ENCODE measurements around the gene TSPO2.

DNA sequence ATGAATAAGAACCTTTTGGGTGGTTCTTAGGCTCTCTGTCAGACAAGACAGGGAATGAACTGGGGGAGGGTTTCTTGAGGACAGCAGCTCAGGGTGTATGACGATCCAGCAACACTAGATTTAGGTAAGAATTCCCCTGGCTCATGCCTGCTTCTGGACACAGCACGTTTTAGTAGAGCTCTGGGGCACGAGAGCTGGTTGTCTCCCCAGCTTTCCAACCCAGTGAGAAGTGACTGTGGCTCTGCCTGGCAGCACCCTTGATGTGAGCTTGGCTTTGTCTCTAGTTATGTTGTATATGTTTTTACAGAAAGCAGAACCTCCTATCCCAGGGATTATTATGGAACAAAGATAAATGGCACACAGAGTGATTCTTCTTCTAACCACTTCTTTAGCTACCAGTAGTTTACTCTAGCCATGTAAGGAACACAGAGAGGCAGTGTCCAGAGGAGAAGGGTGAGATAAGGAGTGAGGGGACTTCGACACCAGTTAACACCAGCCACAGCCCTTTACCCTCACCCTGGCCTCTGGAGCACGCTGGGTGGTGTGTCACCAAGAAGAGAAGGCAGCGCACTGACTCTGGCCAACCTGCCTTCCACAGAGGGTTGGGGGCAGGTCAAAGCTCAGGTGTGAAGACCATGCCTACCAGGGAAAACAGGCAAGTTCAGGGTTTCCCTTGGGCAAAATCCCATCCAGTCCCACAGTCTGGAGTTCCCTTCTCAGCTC is 14.7 kb downstream of the TSPO2 start:
- TF ChIP-seq CEBPB (IDR thresholded peaks at IDR 0.05; ENCODE audit: low read depth, low read length) (no peak), FOS (IDR thresholded peaks at IDR 0.05; ENCODE audit: low read depth, low read length) (no peak), MAFK (IDR thresholded peaks at IDR 0.05; ENCODE audit: low read depth, low read length) (no peak), RAD21 (IDR thresholded peaks at IDR 0.05; ENCODE audit: low read length) (no peak), SMC3 (IDR thresholded peaks at IDR 0.05; ENCODE audit: low read depth, low read length) (no peak), POLR2A (IDR thresholded peaks at IDR 0.05; ENCODE audit: low read depth, low read length) (no peak), RFX5 (IDR thresholded peaks at IDR 0.05; ENCODE audit: low read depth, low read length) (no peak), MXI1 (IDR thresholded peaks at IDR 0.05; ENCODE audit: borderline replicate concordance, low read depth, low read length) (no peak)
- TF ChIP-seq, protein P1, sequence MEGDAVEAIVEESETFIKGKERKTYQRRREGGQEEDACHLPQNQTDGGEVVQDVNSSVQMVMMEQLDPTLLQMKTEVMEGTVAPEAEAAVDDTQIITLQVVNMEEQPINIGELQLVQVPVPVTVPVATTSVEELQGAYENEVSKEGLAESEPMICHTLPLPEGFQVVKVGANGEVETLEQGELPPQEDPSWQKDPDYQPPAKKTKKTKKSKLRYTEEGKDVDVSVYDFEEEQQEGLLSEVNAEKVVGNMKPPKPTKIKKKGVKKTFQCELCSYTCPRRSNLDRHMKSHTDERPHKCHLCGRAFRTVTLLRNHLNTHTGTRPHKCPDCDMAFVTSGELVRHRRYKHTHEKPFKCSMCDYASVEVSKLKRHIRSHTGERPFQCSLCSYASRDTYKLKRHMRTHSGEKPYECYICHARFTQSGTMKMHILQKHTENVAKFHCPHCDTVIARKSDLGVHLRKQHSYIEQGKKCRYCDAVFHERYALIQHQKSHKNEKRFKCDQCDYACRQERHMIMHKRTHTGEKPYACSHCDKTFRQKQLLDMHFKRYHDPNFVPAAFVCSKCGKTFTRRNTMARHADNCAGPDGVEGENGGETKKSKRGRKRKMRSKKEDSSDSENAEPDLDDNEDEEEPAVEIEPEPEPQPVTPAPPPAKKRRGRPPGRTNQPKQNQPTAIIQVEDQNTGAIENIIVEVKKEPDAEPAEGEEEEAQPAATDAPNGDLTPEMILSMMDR (conservative IDR thresholded peaks at IDR 0.05; ENCODE audit: low read depth, low read length), result no peak
- TF ChIP-seq, protein P2, sequence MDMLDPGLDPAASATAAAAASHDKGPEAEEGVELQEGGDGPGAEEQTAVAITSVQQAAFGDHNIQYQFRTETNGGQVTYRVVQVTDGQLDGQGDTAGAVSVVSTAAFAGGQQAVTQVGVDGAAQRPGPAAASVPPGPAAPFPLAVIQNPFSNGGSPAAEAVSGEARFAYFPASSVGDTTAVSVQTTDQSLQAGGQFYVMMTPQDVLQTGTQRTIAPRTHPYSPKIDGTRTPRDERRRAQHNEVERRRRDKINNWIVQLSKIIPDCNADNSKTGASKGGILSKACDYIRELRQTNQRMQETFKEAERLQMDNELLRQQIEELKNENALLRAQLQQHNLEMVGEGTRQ (IDR thresholded peaks at IDR 0.05; ENCODE audit: low read depth, low read length), result no peak
